Measurements from ENCODE around the gene DDX17. TPM values are rescaled to one million over a fixed set of nuclear protein-coding genes. Genes with fewer than 3 reads are reported as not detected.

DDX17 gene
- total RNA-seq, 1 experiment from 2014 or later, result 399 TPM

- no peaks in the 10 kb centered on the region for H3K4me1 Mint-ChIP-seq
- H3K4me3 Mint-ChIP-seq, result no peak overlapping the region
- DNase-seq (ENCODE audit: low spot score) (no peak), ATAC-seq (no peak)
- no peak overlapping the region for H3K27ac Mint-ChIP-seq
- peaks cover 2% of the 10 kb centered on the region; the same call in 1 of the 2 replicates for H3K27me3 Mint-ChIP-seq (ENCODE audit: low read depth)
- TF ChIP-seq OVOL2 (CRISPR knock-in tag; IDR thresholded peaks at IDR 0.05; ENCODE audit: borderline replicate concordance) (no peak), NFE2L1 (CRISPR knock-in tag; IDR thresholded peaks at IDR 0.05) (no peak), ZBTB21 (CRISPR knock-in tag; IDR thresholded peaks at IDR 0.05; ENCODE audit: borderline replicate concordance) (no peak), ZBTB43 (CRISPR knock-in tag; IDR thresholded peaks at IDR 0.05) (no peak), ZNF121 (CRISPR knock-in tag; IDR thresholded peaks at IDR 0.05) (no peak), SMAD4 (CRISPR knock-in tag; IDR thresholded peaks at IDR 0.05) (no peak), GABPB1 (CRISPR knock-in tag; IDR thresholded peaks at IDR 0.05) (no peak), IRF1 (CRISPR knock-in tag; IDR thresholded peaks at IDR 0.05) (no peak), NR2C2 (CRISPR knock-in tag; IDR thresholded peaks at IDR 0.05) (no peak), ERG (CRISPR knock-in tag; IDR thresholded peaks at IDR 0.05) (no peak), STAT6 (CRISPR knock-in tag; conservative IDR thresholded peaks at IDR 0.05; ENCODE audit: low read depth) (no peak), ETV6 (CRISPR knock-in tag; IDR thresholded peaks at IDR 0.05) (no peak), FOXK1 (CRISPR knock-in tag; IDR thresholded peaks at IDR 0.05) (no peak), MLX (CRISPR knock-in tag; IDR thresholded peaks at IDR 0.05) (no peak), ZNF263 (CRISPR knock-in tag; IDR thresholded peaks at IDR 0.05; ENCODE audit: low read depth) (no peak), NR3C1 (CRISPR knock-in tag; conservative IDR thresholded peaks at IDR 0.05; ENCODE audit: low read depth) (no peak), PREB (CRISPR knock-in tag; IDR thresholded peaks at IDR 0.05; ENCODE audit: borderline replicate concordance) (no peak), CREB1 (CRISPR knock-in tag; IDR thresholded peaks at IDR 0.05) (no peak), MYBL2 (CRISPR knock-in tag; IDR thresholded peaks at IDR 0.05) (no peak), ZNF396 (CRISPR knock-in tag; IDR thresholded peaks at IDR 0.05; ENCODE audit: borderline replicate concordance) (no peak)
- ChIA-PET CTCF (interaction anchor here (0.8 to 1.5 kb wide), 2 partner anchors 8 to 297 kb away, joined by 4 to 7 read pairs; no protein-coding TSS in a partner anchor), POLR2A (no interaction called here)
- no peaks in the 10 kb centered on the region for H3K9me3 Mint-ChIP-seq
- H3K36me3 Mint-ChIP-seq, result no peaks in the 10 kb centered on the region
Measured at GRCh38 chr22:38442967-38443627, 63.0 kb downstream of the DDX17 start.

All from WTC11 (cell line).